ENCODE data around the gene MRPS25. TPM values are rescaled to one million over a fixed set of nuclear protein-coding genes. Genes with fewer than 3 reads are reported as not detected.

The MRPS25 gene
- total and polyA plus RNA-seq, 2 experiments from 2014 or later = 47.9 to 75.0 TPM

DNA sequence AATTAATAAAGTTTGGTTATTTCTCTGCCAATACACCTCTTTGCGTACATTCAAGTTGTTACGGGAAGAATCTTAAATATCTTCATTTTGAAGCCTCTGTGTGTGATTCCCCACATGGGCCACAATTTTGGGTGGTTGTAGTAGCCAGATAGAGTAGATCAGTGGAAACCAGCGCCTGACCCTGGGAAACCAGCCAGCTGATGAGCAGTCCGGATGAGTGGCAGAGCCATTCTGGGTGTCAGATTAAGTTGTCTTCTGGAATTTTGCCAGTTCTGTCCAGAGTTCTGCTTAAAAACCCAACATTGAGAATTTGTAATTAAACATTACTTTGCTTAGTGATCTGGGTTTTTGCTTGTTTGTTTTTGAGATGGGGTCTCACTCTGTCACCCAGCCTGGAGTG is 49.7 kb downstream of the MRPS25 start (continued):
- TF ChIP-seq, protein P1, sequence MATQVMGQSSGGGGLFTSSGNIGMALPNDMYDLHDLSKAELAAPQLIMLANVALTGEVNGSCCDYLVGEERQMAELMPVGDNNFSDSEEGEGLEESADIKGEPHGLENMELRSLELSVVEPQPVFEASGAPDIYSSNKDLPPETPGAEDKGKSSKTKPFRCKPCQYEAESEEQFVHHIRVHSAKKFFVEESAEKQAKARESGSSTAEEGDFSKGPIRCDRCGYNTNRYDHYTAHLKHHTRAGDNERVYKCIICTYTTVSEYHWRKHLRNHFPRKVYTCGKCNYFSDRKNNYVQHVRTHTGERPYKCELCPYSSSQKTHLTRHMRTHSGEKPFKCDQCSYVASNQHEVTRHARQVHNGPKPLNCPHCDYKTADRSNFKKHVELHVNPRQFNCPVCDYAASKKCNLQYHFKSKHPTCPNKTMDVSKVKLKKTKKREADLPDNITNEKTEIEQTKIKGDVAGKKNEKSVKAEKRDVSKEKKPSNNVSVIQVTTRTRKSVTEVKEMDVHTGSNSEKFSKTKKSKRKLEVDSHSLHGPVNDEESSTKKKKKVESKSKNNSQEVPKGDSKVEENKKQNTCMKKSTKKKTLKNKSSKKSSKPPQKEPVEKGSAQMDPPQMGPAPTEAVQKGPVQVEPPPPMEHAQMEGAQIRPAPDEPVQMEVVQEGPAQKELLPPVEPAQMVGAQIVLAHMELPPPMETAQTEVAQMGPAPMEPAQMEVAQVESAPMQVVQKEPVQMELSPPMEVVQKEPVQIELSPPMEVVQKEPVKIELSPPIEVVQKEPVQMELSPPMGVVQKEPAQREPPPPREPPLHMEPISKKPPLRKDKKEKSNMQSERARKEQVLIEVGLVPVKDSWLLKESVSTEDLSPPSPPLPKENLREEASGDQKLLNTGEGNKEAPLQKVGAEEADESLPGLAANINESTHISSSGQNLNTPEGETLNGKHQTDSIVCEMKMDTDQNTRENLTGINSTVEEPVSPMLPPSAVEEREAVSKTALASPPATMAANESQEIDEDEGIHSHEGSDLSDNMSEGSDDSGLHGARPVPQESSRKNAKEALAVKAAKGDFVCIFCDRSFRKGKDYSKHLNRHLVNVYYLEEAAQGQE (IDR thresholded peaks at IDR 0.05; ENCODE audit: unreplicated experiment) = no peak
- TF ChIP-seq EZH2phosphoT487 (IDR thresholded peaks at IDR 0.05; ENCODE audit: unreplicated experiment) = no peak
- no peak for TF ChIP-seq STAT1 (IDR thresholded peaks at IDR 0.05; ENCODE audit: unreplicated experiment)
- no peak for TF ChIP-seq ZNF114 (CRISPR knock-in tag; IDR thresholded peaks at IDR 0.05)
- TF ChIP-seq, protein P2, sequence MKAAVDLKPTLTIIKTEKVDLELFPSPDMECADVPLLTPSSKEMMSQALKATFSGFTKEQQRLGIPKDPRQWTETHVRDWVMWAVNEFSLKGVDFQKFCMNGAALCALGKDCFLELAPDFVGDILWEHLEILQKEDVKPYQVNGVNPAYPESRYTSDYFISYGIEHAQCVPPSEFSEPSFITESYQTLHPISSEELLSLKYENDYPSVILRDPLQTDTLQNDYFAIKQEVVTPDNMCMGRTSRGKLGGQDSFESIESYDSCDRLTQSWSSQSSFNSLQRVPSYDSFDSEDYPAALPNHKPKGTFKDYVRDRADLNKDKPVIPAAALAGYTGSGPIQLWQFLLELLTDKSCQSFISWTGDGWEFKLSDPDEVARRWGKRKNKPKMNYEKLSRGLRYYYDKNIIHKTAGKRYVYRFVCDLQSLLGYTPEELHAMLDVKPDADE (IDR thresholded peaks at IDR 0.05) = no peak

DNA sequence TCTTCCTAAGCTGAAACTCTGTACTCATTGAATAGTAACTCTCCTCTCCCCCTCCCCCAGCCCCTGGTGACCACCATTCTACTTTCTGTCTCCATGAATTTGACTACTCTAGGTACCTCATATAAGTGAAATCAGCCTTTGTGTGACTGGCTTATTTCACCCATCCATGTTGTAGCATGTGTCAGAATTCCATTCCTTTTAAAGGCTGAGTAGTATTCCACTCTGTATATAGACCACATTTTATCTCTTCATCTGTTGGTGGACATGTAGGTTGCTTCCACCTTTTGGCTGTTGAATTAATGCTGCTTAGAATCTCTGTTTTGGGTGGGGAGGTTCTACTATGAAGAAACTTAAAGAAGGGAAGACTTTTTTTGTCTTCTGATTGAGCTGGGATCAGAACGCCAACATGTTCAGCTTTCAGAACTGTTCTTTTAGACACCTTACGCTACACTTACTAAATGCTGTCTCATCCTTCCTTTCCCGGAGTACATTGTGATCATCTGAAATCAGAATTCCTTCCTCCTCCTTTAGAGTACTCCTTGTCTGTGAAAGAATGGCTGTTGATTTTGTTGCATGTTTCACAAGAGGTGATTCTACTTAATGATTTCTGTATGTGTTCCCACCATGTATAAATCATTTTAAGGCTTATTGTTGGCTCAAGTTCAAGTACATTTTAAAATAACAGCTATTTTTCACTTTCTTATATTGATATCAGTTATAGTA is 50.3 kb downstream of the MRPS25 start:
- Histone ChIP-seq H3F3A (replicated peaks; ENCODE audit: low read depth) (no peaks in the 10 kb centered on the region), H3K27ac (ENCODE audit: low read depth) (no peak overlapping the region), H3K4me1 (ENCODE audit: insufficient read depth) (no peaks in the 10 kb centered on the region), H3K27me3 (ENCODE audit: insufficient read depth) (no peaks in the 10 kb centered on the region), H3K4me2 (no peak overlapping the region), H3K4me3 (no peak overlapping the region), H3K9me2 (ENCODE audit: insufficient read depth) (no peaks in the 10 kb centered on the region), H3K36me3 (ENCODE audit: insufficient read depth) (peaks cover 34% of the 10 kb centered on the region; the same call in 1 of the 2 replicates), H2AFZ (no peak overlapping the region), H3K79me2 (replicated peaks; ENCODE audit: insufficient read depth) (peaks cover 3% of the 10 kb centered on the region; the same call in 1 of the 2 replicates), H4K20me1 (replicated peaks; ENCODE audit: insufficient read depth) (peaks cover 35% of the 10 kb centered on the region)
- DNase-seq (ENCODE audit: low spot score) (no peak), ATAC-seq (no peak)
- Mint-ChIP-seq H3K27ac (no peak overlapping the region), H3K4me3 (no peak overlapping the region), H3K4me1 (no peaks in the 10 kb centered on the region), H3K9me3 (no peaks in the 10 kb centered on the region), H3K36me3 (ENCODE audit: low read depth) (peaks cover 54% of the 10 kb centered on the region), H3K27me3 (ENCODE audit: insufficient read depth, low read depth, poor library complexity) (peaks cover 2% of the 10 kb centered on the region)
- TF ChIP-seq, protein P2 (IDR thresholded peaks at IDR 0.05) = no peak
- TF ChIP-seq ZNF331 (CRISPR knock-in tag; IDR thresholded peaks at IDR 0.05; ENCODE audit: low read depth) (no peak), EZH2phosphoT487 (IDR thresholded peaks at IDR 0.05; ENCODE audit: unreplicated experiment) (no peak), EZH2 (IDR thresholded peaks at IDR 0.05; ENCODE audit: low read depth, unreplicated experiment) (no peak), NANOG (IDR thresholded peaks at IDR 0.05; ENCODE audit: borderline replicate concordance) (no peak), ZNF114 (CRISPR knock-in tag; IDR thresholded peaks at IDR 0.05) (no peak), POLR2AphosphoS5 (IDR thresholded peaks at IDR 0.05; ENCODE audit: low read depth) (no peak), JUNB (IDR thresholded peaks at IDR 0.05; ENCODE audit: unreplicated experiment) (no peak)
- TF ChIP-seq, protein P3, sequence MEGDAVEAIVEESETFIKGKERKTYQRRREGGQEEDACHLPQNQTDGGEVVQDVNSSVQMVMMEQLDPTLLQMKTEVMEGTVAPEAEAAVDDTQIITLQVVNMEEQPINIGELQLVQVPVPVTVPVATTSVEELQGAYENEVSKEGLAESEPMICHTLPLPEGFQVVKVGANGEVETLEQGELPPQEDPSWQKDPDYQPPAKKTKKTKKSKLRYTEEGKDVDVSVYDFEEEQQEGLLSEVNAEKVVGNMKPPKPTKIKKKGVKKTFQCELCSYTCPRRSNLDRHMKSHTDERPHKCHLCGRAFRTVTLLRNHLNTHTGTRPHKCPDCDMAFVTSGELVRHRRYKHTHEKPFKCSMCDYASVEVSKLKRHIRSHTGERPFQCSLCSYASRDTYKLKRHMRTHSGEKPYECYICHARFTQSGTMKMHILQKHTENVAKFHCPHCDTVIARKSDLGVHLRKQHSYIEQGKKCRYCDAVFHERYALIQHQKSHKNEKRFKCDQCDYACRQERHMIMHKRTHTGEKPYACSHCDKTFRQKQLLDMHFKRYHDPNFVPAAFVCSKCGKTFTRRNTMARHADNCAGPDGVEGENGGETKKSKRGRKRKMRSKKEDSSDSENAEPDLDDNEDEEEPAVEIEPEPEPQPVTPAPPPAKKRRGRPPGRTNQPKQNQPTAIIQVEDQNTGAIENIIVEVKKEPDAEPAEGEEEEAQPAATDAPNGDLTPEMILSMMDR (conservative IDR thresholded peaks at IDR 0.05; ENCODE audit: low read depth in 2 of 2) = no peak

All from GM23338 (cell line).